ENCODE data around the gene RERGL. TPM values are rescaled to one million over a fixed set of nuclear protein-coding genes. Genes with fewer than 3 reads are reported as not detected.

The RERGL gene
- total RNA-seq, 1 donor from 2014 or later: not detected

DNA sequence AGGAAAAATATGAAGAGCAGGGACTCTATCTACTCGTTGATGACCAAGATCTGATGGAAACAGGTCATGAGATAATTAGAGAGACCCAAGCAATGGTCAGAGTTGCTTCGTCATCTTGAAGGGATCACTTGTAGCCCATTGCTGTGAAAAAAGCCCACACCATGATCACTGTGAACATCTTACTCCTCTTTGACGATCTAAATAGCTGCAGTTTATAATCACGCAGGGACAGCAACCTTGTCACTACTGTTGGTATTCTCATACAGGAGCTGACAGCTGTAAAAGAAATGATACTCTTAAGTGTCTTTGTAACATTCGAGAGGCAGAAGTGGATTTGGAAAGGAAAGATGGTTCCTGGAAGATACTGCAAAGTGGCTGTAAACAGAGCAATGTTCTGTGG, 33.7 kb upstream of the RERGL start:
- Mint-ChIP-seq H3K27me3 (no peaks in the 10 kb centered on the region), H3K4me1 (ENCODE audit: low read depth) (no peaks in the 10 kb centered on the region), H3K4me3 (ENCODE audit: low read depth) (no peak overlapping the region), H3K36me3 (ENCODE audit: insufficient read depth) (peaks cover 12% of the 10 kb centered on the region), H3K27ac (no peak overlapping the region), H3K9me3 (ENCODE audit: low read depth) (peaks cover 18% of the 10 kb centered on the region)
- TF ChIP-seq, protein P1, sequence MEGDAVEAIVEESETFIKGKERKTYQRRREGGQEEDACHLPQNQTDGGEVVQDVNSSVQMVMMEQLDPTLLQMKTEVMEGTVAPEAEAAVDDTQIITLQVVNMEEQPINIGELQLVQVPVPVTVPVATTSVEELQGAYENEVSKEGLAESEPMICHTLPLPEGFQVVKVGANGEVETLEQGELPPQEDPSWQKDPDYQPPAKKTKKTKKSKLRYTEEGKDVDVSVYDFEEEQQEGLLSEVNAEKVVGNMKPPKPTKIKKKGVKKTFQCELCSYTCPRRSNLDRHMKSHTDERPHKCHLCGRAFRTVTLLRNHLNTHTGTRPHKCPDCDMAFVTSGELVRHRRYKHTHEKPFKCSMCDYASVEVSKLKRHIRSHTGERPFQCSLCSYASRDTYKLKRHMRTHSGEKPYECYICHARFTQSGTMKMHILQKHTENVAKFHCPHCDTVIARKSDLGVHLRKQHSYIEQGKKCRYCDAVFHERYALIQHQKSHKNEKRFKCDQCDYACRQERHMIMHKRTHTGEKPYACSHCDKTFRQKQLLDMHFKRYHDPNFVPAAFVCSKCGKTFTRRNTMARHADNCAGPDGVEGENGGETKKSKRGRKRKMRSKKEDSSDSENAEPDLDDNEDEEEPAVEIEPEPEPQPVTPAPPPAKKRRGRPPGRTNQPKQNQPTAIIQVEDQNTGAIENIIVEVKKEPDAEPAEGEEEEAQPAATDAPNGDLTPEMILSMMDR (IDR thresholded peaks at IDR 0.05; ENCODE audit: unreplicated experiment): no peak
- no peak for DNase-seq (ENCODE audit: low spot score, unreplicated experiment)

DNA sequence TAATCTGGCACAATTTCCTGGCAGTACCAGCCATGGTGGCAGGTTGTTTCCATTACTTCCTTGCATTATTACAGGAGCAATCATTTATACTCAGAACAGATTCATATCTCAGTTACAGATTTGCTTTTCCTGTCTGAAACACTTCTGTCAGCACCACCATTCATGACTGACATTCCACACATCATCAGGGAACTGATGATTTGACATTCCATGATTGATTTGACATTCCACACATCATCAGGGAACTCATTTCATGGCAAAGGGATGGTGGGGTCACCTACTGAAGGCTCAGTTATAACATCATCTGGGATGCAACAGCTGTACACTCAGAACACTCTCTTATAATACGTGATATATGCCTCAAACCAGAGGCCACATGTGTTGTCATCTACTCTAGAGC, 30.9 kb upstream of the RERGL start:
- peaks cover 7% of the 10 kb centered on the region for H3K9me3 Mint-ChIP-seq (ENCODE audit: low read depth)
- H3K27ac Mint-ChIP-seq: no peak overlapping the region
- H3K4me3 Mint-ChIP-seq (ENCODE audit: low read depth): no peak overlapping the region
- H3K36me3 Mint-ChIP-seq (ENCODE audit: insufficient read depth): peaks cover 3% of the 10 kb centered on the region
- no peaks in the 10 kb centered on the region for H3K4me1 Mint-ChIP-seq (ENCODE audit: low read depth)
- TF ChIP-seq, protein P1 (IDR thresholded peaks at IDR 0.05; ENCODE audit: unreplicated experiment): no peak
- DNase-seq (ENCODE audit: low spot score, unreplicated experiment): no peak
- H3K27me3 Mint-ChIP-seq: no peaks in the 10 kb centered on the region

DNA sequence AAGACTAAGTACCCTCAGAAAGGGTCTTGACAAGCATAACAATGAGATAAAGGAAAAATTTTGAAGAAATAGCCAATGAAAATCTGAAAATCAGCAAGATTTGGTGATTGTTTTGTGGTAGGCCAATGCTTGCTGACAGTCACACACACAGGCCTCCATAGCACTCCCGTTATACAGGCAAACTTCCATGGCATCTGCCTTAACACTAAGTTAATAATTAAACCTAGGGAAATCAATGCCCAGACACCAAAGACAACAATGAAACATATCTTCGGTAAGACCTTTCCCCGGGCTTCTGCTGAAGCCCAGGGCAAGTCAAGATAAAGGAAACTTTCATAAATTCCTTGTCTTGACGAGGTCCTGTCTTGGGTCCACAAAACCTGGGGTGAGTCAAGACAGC, 18.6 kb upstream of the RERGL start:
- peak overlapping the region; percentile 39 for H3K27ac Mint-ChIP-seq
- peaks cover 18% of the 10 kb centered on the region for H3K4me1 Mint-ChIP-seq (ENCODE audit: low read depth)
- no peaks in the 10 kb centered on the region for H3K36me3 Mint-ChIP-seq (ENCODE audit: insufficient read depth)

DNA sequence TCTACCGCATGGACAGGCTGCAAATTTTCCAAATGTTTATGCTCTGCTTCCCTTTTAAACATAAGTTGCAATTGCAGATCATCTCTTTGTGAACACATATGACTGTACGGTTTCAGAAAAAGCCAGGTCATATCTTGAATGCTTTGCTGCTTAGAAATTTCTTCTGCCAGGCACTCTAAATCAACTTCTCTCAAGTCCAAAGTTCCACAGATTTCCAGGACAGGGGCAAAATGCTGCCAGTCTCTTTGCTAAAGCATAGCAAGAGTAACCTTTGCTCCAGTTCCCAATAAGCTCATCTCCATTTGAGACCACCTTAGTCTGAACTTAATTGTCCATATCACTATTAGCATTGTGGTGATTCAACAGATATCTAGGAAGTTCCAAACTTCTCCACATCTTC, 13.6 kb upstream of the RERGL start:
- no peaks in the 10 kb centered on the region for H3K36me3 Mint-ChIP-seq (ENCODE audit: insufficient read depth)
- no peak overlapping the region for H3K4me3 Mint-ChIP-seq (ENCODE audit: low read depth)
- peak overlapping the region; percentile 15 for H3K27ac Mint-ChIP-seq
- H3K9me3 Mint-ChIP-seq (ENCODE audit: low read depth): peaks cover 16% of the 10 kb centered on the region
- no peak for DNase-seq (ENCODE audit: low spot score, unreplicated experiment)
- TF ChIP-seq, protein P1 (IDR thresholded peaks at IDR 0.05; ENCODE audit: unreplicated experiment): no peak
- no peaks in the 10 kb centered on the region for H3K27me3 Mint-ChIP-seq
- H3K4me1 Mint-ChIP-seq (ENCODE audit: low read depth): peaks cover 11% of the 10 kb centered on the region

More for the DNA sequence above, 18.6 kb upstream of the RERGL start:
- TF ChIP-seq, protein P1 (IDR thresholded peaks at IDR 0.05; ENCODE audit: unreplicated experiment): no peak
- no peak for DNase-seq (ENCODE audit: low spot score, unreplicated experiment)
- no peak overlapping the region for H3K4me3 Mint-ChIP-seq (ENCODE audit: low read depth)
- H3K9me3 Mint-ChIP-seq (ENCODE audit: low read depth): peaks cover 3% of the 10 kb centered on the region
- no peaks in the 10 kb centered on the region for H3K27me3 Mint-ChIP-seq

DNA sequence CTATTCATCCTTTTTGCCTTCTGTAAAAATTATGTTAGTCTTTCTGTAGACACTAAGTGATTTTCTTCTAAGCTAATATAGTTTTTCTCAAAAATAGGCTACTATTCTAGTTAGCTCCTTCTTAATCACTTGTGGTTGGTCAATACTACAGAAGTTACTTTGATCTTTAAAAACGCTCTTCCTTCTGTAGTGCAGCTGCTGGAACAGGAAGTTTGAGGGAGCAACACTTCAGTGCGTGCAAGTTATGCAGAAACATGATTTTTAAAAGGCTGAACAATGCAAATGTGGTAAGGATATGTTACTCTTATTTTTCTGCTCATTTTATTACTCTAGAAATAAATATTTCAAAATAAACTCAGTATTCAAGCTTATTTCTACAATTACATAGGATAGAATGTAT, 11.1 kb upstream of the RERGL start:
- Mint-ChIP-seq H3K9me3 (ENCODE audit: low read depth) (peaks cover 16% of the 10 kb centered on the region), H3K27me3 (no peaks in the 10 kb centered on the region), H3K4me1 (ENCODE audit: low read depth) (peaks cover 2% of the 10 kb centered on the region), H3K4me3 (ENCODE audit: low read depth) (no peak overlapping the region), H3K27ac (no peak overlapping the region), H3K36me3 (ENCODE audit: insufficient read depth) (no peaks in the 10 kb centered on the region)
- TF ChIP-seq, protein P1 (IDR thresholded peaks at IDR 0.05; ENCODE audit: unreplicated experiment): no peak
- DNase-seq (ENCODE audit: low spot score, unreplicated experiment): no peak

Measured in progenitor cell of endocrine pancreas (in vitro differentiated cells).